T-helper 1 cell (primary cell): ENCODE measurements around the gene NCOA4.
A peak's percentile ranks its signal among the peaks of the same experiment; 100 is the strongest.
"Not testable (repeated sequence)": the region's sequence is repeated elsewhere in the genome, so short reads cannot be mapped to it uniquely, and the experiment has no call there.

Experiments used
- DNase-seq, 5 donors: peaks; one replicate each; pipeline ENCODE4 v3.0.0-alpha.2; 2012 to 2020

The NCOA4 gene

GRCh38 chr10:46052057-46052790 is 21.8 kb upstream of the NCOA4 start:
- no peak for DNase-seq

- DNase-seq, result no peak
Measured at GRCh38 chr10:46050941-46051623, 20.7 kb upstream of the NCOA4 start.

GRCh38 chr10:46049497-46049831 is 19.0 kb upstream of the NCOA4 start:
- not testable (repeated sequence) for DNase-seq

DNA sequence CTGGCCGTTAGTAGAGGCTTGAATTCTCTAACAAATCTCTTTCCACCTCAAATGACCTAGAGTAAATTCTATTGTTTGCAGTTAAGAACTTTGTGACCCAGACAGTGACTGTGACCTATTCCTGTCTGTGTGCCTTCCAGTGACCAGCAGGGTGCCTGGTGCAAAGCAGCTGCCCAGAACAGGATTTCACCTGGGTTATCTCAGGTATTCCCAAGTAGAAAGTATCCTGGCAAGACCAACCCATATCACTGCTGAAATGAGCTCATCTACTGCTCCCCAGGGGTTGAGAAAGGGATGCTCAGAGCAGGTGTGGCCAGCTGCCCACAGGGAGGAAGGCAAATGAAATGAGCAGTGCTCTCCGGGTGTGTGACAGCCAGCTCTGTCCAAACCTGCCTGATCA is 17.7 kb upstream of the NCOA4 start:
- no peak for DNase-seq

DNA sequence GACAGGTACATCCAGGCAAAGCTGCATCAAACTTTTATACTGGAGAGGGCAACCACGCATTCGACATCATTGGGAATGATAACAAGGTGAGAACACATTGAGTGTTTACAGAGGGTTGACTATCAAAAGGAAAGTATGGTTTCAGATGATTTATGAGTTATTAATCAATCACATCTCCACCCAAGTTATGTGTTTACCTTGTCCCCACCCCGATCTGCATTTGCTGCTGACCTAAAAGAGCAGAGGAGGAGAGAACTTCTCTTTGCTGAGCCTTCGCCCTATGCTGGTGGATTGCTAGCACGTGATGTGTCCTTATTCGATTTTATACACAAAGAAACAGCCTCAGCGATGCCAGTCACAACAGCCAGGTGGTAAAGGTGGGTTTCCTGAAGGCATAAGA is 15.8 kb upstream of the NCOA4 start, which contains the start of gene MSMB:
Gene MSMB, minus strand, starts transcription at position 9 of the 400 bp plus-strand sequence. CDS start 32 bp downstream, outside the sequence.
- DNase-seq, result no peak

GRCh38 chr10:46042527-46042926 is 12.1 kb upstream of the NCOA4 start:
- no peak for DNase-seq

DNA sequence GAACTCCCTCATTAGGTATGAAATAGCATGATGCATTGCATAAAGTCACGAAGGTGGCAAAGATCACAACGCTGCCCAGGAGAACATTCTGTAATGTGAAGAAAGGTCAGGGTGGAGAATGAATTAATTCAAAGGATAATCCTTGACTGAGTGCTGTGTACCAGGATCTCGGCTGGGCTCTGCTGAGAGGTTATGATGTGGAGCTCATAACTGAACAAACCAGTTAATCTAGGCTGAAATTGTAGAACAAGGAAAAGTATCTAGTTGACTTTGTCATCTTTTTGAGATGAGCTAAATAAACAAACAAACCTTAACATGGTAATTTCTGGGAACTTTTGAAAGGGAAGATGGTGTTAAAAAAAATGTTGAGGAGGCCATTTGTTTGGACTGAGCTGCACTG is 9.6 kb upstream of the NCOA4 start:
- DNase-seq, result no peak

DNA sequence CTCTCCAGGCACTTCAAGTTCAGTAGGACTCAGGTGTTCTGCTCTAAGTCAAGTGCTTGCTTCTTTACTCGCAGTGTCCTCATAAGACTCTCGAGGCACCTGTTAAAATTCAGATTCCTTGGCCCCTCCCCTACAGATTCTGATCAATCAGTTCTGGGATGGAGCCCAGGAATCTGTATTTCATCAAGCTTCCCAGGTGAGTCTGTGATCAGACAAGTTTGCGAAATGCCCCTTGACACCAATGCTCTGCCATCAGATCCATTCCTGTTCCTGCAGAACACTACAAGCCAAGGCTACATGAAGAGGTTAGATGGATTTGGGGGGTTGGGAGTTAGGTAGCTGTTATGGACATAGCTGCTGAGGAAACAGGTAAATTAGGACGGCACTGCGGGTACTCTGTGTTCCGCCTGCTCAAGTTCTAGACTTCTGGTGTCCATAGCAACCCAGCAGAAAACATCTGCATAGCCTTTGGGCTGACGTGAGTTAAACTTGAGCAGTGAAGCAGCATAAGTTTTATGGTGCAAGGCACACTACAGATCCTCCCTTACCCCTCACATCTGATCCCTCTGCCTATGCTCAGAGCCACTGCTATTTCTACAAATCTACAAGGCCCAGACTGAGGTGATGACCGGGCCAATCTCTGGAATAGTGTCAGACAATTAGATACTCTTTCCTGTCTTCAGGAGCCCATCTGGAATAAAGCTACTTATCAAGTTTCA is 6.8 kb upstream of the NCOA4 start:
- no peak for DNase-seq

DNA sequence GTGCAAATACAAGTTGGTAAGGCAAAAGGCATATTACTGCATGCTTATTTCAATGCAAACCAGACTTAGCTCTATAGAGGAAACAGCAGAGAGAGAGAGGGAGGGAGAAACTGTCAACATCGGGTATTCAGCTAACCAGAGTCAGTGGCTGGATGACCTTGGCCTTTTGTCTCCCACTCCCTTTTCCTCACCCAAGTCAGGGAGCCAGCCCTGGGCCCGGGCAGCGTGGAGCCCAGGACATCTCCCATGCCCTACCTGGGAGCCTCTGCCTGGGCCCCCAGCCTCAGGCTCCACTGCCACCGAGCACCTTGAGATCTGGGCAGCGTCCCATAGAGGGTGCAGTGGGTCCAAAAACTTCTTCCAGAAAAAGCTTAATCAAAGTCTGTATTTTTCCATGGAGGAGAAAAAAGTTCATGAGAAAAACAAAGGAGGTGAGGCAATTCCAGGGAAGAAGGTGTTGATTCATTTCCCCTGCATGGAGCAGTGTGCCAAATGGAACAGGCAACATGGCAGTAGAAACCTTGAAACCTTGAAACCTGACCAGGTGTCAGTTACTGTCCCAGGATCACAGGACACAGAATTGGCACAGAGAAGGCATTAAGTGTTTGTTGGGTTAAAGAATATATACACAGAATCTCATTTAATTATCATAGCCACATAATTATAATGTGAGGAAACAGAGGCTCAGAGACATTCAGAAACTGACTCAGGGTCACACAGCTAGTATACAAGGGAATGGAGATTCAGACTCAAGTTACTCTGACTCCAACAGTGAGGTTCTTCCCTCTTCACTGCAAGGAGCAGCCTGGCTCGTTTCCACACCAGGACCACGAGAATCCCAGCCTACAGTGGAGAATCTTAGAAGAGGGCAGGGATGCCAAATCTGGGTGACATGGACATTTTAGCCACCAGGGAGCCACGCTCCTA is 5.8 kb upstream of the NCOA4 start:
- no peak for DNase-seq

- DNase-seq, result no peak
Measured at GRCh38 chr10:46033602-46034011, 3.2 kb upstream of the NCOA4 start.

GRCh38 chr10:46031648-46032532 is 1.5 kb upstream of the NCOA4 start:
- DNase-seq, result no peak

- no peak for DNase-seq
Measured at GRCh38 chr10:46029461-46030030, 877 bp downstream of the NCOA4 start.

DNA sequence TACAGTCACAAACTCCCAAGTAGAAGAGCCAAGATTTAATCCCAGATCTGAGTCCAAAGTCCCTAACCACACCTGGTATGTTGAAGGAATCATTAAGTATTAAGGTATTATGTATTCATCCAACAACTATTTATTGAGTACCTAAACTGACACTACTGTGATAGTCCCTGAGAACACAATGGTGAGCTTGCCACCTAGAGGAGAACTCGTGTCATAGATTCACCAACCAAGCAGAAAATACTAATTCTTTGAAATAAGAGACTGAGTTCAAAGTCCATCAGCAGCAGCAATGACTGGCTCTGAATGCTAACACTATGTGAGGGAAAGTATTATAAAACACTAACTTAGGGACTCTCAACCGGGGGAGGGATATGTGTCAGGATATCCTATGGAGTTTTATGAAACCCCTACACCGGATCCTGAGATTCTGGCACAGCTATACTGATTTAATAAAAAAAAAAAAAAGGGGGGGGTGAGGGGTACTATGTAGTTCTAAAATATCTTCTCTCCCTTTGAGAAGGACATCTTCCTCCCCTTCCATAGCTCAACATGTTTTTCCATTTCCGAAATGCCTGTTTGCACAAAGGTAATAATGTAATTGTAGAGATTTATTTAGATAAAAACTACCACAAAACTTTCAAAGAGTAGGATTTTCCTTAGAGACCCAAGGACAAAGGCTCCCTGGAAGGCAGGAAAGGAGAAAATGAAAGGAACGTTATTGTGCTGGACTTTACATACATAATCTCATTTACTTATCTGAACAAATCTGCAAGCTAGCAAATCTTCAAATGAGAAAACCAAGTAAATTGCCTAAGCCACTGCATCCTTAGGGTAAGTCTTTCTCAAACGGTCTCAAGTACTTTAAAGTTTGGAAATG is 1.6 kb downstream of the NCOA4 start:
- peak in 2 of 5 donors; percentile 24 to 64 for DNase-seq

DNA sequence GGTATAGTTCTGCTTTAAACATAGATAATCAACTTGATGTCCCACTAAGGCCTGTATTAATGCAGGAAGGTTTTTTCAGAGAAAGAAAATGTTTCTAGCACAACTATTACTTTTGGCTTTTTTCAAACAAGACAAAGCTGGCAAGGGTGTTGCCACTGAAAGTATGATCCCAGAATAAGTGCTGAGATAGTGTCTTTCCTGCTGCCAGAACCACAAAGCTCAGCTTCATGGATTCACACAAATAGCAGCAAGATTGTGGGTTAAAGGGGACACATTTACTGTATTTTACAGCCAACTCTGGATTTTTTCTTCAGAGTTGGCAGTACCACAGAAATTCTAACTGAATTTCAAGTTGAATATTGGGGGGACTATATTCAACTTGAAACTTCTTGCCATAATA is 4.3 kb downstream of the NCOA4 start:
- no peak for DNase-seq

DNA sequence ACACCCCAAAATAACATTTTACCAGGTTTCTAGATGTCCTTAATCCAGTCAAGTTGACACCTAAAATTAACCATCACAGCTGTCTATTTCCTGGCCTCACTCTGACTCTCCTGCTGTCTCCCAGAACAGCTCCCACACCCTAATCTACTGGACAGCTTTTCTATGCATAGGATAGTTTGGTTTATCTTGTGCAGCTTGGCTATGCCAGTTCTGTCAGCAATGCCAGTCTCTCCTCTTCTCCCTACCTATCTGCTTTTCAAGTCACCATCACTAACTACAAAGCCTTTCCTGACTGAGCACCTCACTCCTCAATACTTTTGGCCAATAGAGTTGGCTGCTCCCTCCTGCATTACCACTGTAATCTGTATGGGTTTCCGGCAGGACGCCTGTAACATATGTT is 5.0 kb downstream of the NCOA4 start:
- no peak for DNase-seq

GRCh38 chr10:46024948-46025347 is 5.5 kb downstream of the NCOA4 start:
- no peak for DNase-seq

DNA sequence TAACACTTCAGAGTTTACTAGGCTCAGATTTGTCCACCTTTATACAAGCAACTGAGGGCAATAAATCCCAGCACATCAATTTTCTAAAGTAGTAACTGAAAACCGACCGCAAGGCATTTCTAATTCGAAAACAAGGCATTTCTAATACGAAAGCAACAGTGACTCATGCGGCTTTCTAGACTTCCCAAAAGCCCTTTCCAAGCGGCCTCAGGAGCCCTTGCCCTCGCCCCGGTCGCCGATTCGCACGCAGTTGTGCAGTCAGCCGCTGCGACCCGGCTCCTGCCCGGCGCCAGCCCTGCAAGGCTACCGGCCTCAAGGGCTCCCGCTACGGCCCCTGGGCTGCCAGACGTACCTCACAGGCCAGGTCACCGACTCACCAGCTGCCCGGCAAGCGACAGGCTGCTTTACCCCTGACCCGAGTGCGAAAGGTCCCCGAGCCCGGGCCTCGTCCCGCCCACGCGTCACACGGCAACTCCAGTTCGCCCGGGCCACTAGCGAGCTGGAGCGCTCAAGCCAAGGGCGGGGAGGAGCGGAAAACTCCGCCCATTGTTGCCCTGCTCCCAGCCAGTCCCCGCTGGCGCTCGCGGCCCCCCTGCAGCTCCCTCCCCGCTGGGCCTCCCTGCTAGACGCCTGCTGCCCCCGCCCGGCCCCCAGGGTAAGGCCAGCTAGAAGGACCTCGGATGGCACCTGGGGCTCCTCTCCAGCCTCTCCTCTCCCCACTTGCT is 7.3 kb downstream of the NCOA4 start:
- DNase-seq, result peak; percentile 73 to 81 (median 77)

DNA sequence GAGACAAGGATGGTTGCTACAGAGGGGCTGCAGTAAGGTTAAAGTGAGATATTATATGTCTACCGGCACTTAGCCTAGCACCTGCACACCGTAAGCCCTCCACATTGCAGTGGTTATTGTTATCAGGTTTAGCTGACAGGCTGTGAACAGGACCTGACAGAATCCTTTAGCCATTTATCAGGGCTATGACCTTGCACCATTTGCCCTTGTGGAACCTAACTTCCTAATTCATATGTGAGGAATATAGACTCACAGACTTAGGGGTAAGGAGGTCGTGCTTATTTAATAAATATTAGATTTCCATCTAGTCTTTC is 10.1 kb downstream of the NCOA4 start:
- no peak for DNase-seq

DNA sequence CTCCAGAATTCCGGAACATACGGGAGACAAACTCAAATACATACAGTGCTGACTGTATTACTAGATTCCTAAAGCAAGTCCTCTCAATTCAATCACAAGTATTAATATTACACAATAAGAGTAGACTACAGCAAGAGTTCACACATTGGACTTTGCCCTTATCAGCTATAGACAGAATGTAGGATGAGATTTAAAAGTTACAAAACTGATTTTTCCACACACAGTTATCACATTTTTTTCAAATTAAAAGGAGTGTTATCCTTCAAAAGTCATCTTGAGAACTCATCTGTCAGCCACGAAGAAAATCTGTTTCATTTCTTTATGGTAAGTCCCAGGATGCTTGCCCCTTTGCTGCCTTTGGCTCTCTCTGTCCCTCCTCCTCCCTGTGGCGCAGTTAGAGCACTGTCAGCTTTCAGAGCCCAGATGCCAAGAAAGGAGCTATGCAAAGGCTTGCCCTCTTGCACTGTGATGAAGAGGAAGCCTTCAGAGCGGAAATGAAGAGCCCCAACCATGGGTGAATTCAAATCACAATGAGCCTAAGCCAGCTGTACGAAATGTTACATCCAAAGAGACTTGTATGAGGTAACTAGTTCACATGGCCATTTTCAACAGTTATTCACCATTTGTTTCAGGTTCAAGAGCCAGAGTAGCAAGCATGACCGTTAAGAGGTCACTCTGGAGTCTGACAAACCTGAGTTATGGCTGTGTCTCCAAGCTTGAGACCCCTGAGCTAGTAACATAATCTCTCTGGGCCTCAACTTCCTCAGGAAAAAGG is 10.7 kb downstream of the NCOA4 start:
- DNase-seq, result peak in 1 of 5 donors; percentile 17
